GM21786 (cell line): Measurements from ENCODE around the gene TGIF2LX.
"Not testable (repeated sequence)": the region's sequence is repeated elsewhere in the genome, so short reads cannot be mapped to it uniquely, and the experiment has no call there.

Source experiments
- ATAC-seq: cut with Tn5 transposase; IDR thresholded peaks from one replicate; pipeline ENCODE4 v1.9.1; 2021; ENCODE audit not compliant: unreplicated experiment

TGIF2LX gene

GRCh38 chrX:89921665-89922064 is at the start of gene TGIF2LX:
Gene TGIF2LX (plus strand): TSS chrX:89921908. CDS start chrX:89922086, 178 bp downstream.
- ATAC-seq, result not testable (repeated sequence)

GRCh38 chrX:89922338-89922934 is 728 bp downstream of the TGIF2LX start:
- ATAC-seq, result not testable (repeated sequence)

GRCh38 chrX:89943077-89943476 is 21.4 kb downstream of the TGIF2LX start:
- ATAC-seq, result not testable (repeated sequence)

GRCh38 chrX:89965588-89965987 is 43.9 kb downstream of the TGIF2LX start:
- not testable (repeated sequence) for ATAC-seq
